SK-N-SH (cell line): ENCODE data around the gene RIT1. TPM values are rescaled to one million over a fixed set of nuclear protein-coding genes. Genes with fewer than 3 reads are reported as not detected.

Experiments used
- CTCF ChIA-PET: fragments of 300-600, 350-600 bp; formaldehyde crosslinking; extraction: SDS; loops from one replicate; lab custom pipeline; 2021; lab: Yijun Ruan, JAX
- POLR2A ChIA-PET: fragments of 350-600 bp; sonication (Branson Sonifier 250); formaldehyde crosslinking; extraction: SDS; loops from one replicate; lab custom pipeline; 2020; ENCODE audit warnings: antibody characterized with exemption, inconsistent platforms; lab: Yijun Ruan, JAX
- DNase-seq: peaks from one replicate; pipeline ENCODE4 v3.0.0; 2012
- H2AFZ ChIP-seq: fragments of 200-600 bp; sonication (generic); 2 replicates; pipeline ENCODE4 v1.8.1; 2016; ENCODE audit warnings: antibody characterized with exemption, mild to moderate bottlenecking, low read depth
- H3F3A ChIP-seq: fragments of 200-600 bp; sonication (generic); replicated peaks from 2 replicates; pipeline ENCODE3; 2016; ENCODE audit warnings: antibody characterized with exemption, mild to moderate bottlenecking; ENCODE audit not compliant: insufficient read depth
- H3K27ac ChIP-seq, 2 experiments: fragments of 200-500 bp in 1 of 2; fragments of 200-600 bp in 1 of 2; sonication (Bioruptor generic) in 1 of 2; sonication (generic), shearing (Covaris generic) in 1 of 2; 2 replicates each; pipeline versions ENCODE4 v1.5.1 to v1.6.1; 2014 to 2016; ENCODE audit warnings: low read depth in 2 of 2, inconsistent platforms in 1 of 2, low read length in 1 of 2, mild to moderate bottlenecking in 1 of 2, mixed read lengths in 1 of 2
- H3K27me3 ChIP-seq: fragments of 200-600 bp; sonication (generic), shearing (Covaris generic); 2 replicates; pipeline ENCODE4 v1.6.1; 2016; ENCODE audit warnings: mixed run types; ENCODE audit not compliant: insufficient read depth
- H3K36me3 ChIP-seq, 2 experiments: fragments of 200-500 bp in 1 of 2; fragments of 200-600 bp in 1 of 2; sonication (Bioruptor generic) in 1 of 2; sonication (generic) in 1 of 2; replicated peaks in 1 of 2; 2 replicates each; pipeline versions ENCODE3 to v1.5.1; 2014 to 2016; ENCODE audit warnings: low read length in 1 of 2, mild to moderate bottlenecking in 1 of 2; ENCODE audit not compliant: insufficient read depth in 2 of 2, control insufficient read depth in 1 of 2
- H3K4me1 ChIP-seq, 2 experiments: fragments of 200-500 bp in 1 of 2; fragments of 200-600 bp in 1 of 2; sonication (Bioruptor generic) in 1 of 2; sonication (generic), shearing (Covaris generic) in 1 of 2; 2 replicates each; pipeline versions ENCODE4 v1.5.1 to v1.6.1; 2014 to 2016; ENCODE audit warnings: low read depth in 1 of 2, low read length in 1 of 2, mixed run types in 1 of 2; ENCODE audit not compliant: insufficient read depth in 2 of 2, control insufficient read depth in 1 of 2
- H3K4me2 ChIP-seq: fragments of 200-600 bp; sonication (generic), shearing (Covaris generic); 2 replicates; pipeline ENCODE4 v1.6.1; 2017; ENCODE audit warnings: mixed run types
- H3K4me3 ChIP-seq, 2 experiments: fragments of 200-500 bp in 1 of 2; fragments of 200-600 bp in 1 of 2; sonication (Bioruptor generic) in 1 of 2; sonication (generic), shearing (Covaris generic) in 1 of 2; 2 replicates each; pipeline versions ENCODE4 v1.5.1 to v1.8.1; 2014 to 2016; ENCODE audit warnings: low read depth in 2 of 2, inconsistent platforms in 1 of 2, low read length in 1 of 2, mild to moderate bottlenecking in 1 of 2, mixed read lengths in 1 of 2, moderate library complexity in 1 of 2
- H3K79me2 ChIP-seq: fragments of 200-600 bp; sonication (generic); 2 replicates; pipeline ENCODE4 v1.8.1; 2017; ENCODE audit warnings: mild to moderate bottlenecking; ENCODE audit not compliant: insufficient read depth
- H3K9ac ChIP-seq: fragments of 200-600 bp; sonication (generic); 2 replicates; pipeline ENCODE4 v1.6.1; 2017; ENCODE audit warnings: mixed run types
- H3K9me2 ChIP-seq: fragments of 200-600 bp; sonication (generic); 2 replicates; pipeline ENCODE4 v1.6.1; 2017; ENCODE audit warnings: mixed run types
- H3K9me3 ChIP-seq: fragments of 200-600 bp; sonication (generic); 2 replicates; pipeline ENCODE4 v1.6.1; 2017; ENCODE audit warnings: mixed run types, mild to moderate bottlenecking, moderate library complexity
- H4K20me1 ChIP-seq: fragments of 200-600 bp; sonication (generic); 2 replicates; pipeline ENCODE4 v1.6.1; 2017; ENCODE audit warnings: mild to moderate bottlenecking, mixed run types; ENCODE audit not compliant: insufficient read depth
- CTCF ChIP-seq: fragments of 200-600 bp; sonication (generic); IDR thresholded peaks from 2 replicates; pipeline ENCODE4 v1.6.1; 2017; ENCODE audit warnings: antibody characterized with exemption, mild to moderate bottlenecking, moderate library complexity
- ELF1 ChIP-seq: IDR thresholded peaks from 2 replicates; pipeline ENCODE4 v1.4.0; 2012
- EP300 ChIP-seq, 2 experiments: IDR thresholded peaks; 2 replicates each; pipeline versions ENCODE4 v1.4.0 to v1.6.1; 2012; ENCODE audit warnings: borderline replicate concordance in 1 of 2, low read depth in 1 of 2, low read length in 1 of 2
- FOXM1 ChIP-seq: IDR thresholded peaks from 2 replicates; pipeline ENCODE4 v1.4.0; 2012; ENCODE audit warnings: low read depth, mild to moderate bottlenecking
- GATA2 ChIP-seq: sonication (generic); formaldehyde crosslinking; IDR thresholded peaks from 2 replicates; pipeline ENCODE4 v1.5.0; 2020; ENCODE audit warnings: mild to moderate bottlenecking, missing genetic modification reagents
- IRF3 ChIP-seq: fragments of 150-350 bp; IDR thresholded peaks from 2 replicates; pipeline ENCODE4 v1.6.1; 2016; ENCODE audit warnings: mild to moderate bottlenecking, low read depth, low read length
- JUND ChIP-seq: IDR thresholded peaks from 2 replicates; pipeline ENCODE4 v1.4.0; 2012
- NFIC ChIP-seq: IDR thresholded peaks from 2 replicates; pipeline ENCODE4 v1.4.0; 2012; ENCODE audit warnings: borderline replicate concordance
- NRF1 ChIP-seq: IDR thresholded peaks from 2 replicates; pipeline ENCODE4 v1.6.1; 2012; ENCODE audit warnings: low read depth, mild to moderate bottlenecking, low read length
- RCOR1 ChIP-seq: fragments of 150-350 bp; IDR thresholded peaks from 2 replicates; pipeline ENCODE4 v1.6.1; 2017; ENCODE audit warnings: antibody characterized with exemption, low read length
- REST ChIP-seq: IDR thresholded peaks from 2 replicates; pipeline ENCODE4 v1.6.1; 2012; ENCODE audit warnings: mild to moderate bottlenecking, low read depth, low read length, moderate library complexity
- RFX5 ChIP-seq: IDR thresholded peaks from 2 replicates; pipeline ENCODE4 v1.6.1; 2012; ENCODE audit warnings: mild to moderate bottlenecking, improper control_type of control experiment, low read length
- RXRA ChIP-seq: IDR thresholded peaks from 2 replicates; pipeline ENCODE4 v1.4.0; 2012; ENCODE audit warnings: low read depth, mild to moderate bottlenecking, borderline replicate concordance
- SMC3 ChIP-seq: IDR thresholded peaks from 2 replicates; pipeline ENCODE4 v1.6.1; 2012; ENCODE audit warnings: low read depth, low read length, improper control_type of control experiment
- TAF1 ChIP-seq: IDR thresholded peaks from 2 replicates; pipeline ENCODE4 v1.6.1; 2012; ENCODE audit warnings: low read depth, mild to moderate bottlenecking, low read length, moderate library complexity, borderline replicate concordance
- TCF12 ChIP-seq: IDR thresholded peaks from 2 replicates; pipeline ENCODE4 v1.4.0; 2012
- ZBTB33 ChIP-seq: IDR thresholded peaks from 2 replicates; pipeline ENCODE4 v1.4.0; 2012; ENCODE audit warnings: low read depth, borderline replicate concordance
- WGBS: methylation state at CpG from one replicate; pipeline ENCODE4 v1.1.6; 2017; ENCODE audit warnings: low lambda C conversion rate; 5-methylcytosine and 5-hydroxymethylcytosine counted together
- polyA plus RNA-seq, 3 experiments: library from polyadenylated mRNA; depleted of rRNA; stranded (reverse); fragments of >200 nt; gene quantifications; 2 replicates each; pipeline ENCODE4 v1.2.3, GENCODE V29; 2012
- TF ChIP-seq, protein P1 (sequence below): IDR thresholded peaks from 2 replicates; pipeline ENCODE4 v1.4.0; 2012; ENCODE audit warnings: low read depth

Gene RIT1
- polyA plus RNA-seq, 1 of the 3 experiments (the other 2 are of a cell fraction) = 28.8 TPM

- DNase-seq = no peak
- H3K4me2 ChIP-seq = no peak overlapping the region
- H3K27ac ChIP-seq = no peak overlapping the region
- 76% methylated on average over 2 of the region's 2 CpGs for WGBS
- H3K4me1 ChIP-seq = peaks cover 0 to 8% of the 10 kb centered on the region in 2 experiments; a peak in 2 of 4 replicates
- no peak overlapping the region for H3K9ac ChIP-seq
- H3K27me3 ChIP-seq = no peaks in the 10 kb centered on the region
- no peak overlapping the region for H2AFZ ChIP-seq
- H3K79me2 ChIP-seq = 0 out of 2 replicates have a peak, but pooled peaks cover 4% of the 10 kb centered on the region
- TF ChIP-seq RFX5 (no peak), GATA2 (CRISPR knock-in tag) (no peak), IRF3 (no peak), NRF1 (no peak)
- H3K36me3 ChIP-seq = peaks cover 12 to 22% of the 10 kb centered on the region in 2 experiments
- H3F3A ChIP-seq = peaks cover 27% of the 10 kb centered on the region
- H3K9me2 ChIP-seq = no peaks in the 10 kb centered on the region
- no peak overlapping the region for H3K4me3 ChIP-seq
- no peaks in the 10 kb centered on the region for H3K9me3 ChIP-seq
- ChIA-PET POLR2A (no interaction called here), CTCF (interaction anchor here (1.5 kb wide), 1 partner anchor 10 kb away, joined by 5 read pairs; no protein-coding TSS in a partner anchor)
- no peaks in the 10 kb centered on the region for H4K20me1 ChIP-seq
Observed at GRCh38 chr1:155882766-155883165, 28.4 kb downstream of the RIT1 start.

DNA sequence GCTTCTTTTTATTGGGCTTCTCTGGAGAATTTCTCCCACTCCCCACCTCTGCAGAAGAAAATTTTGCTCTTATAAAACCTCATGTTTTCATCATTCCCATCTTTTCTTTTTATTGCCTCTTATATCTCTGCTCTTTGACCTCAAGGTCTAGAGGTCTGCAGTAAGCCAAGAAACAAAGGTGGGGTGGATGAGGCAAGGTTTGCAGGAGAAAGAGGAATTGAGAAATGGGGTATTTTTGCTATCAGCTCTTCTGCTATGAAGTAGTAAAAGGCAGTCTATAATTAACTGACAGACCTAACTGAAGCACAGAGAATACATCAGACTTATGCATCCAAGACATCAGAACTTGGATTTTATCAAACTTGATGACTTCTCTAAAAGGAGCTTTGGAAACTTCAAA lies 28.9 kb downstream of the RIT1 start:
- no peak overlapping the region for H3K4me3 ChIP-seq
- H3K27me3 ChIP-seq = no peaks in the 10 kb centered on the region
- CTCF ChIA-PET = interaction anchor here (1.5 kb wide), 1 partner anchor 9 kb away, joined by 5 read pairs; no protein-coding TSS in a partner anchor
- H4K20me1 ChIP-seq = no peaks in the 10 kb centered on the region
- POLR2A ChIA-PET = no interaction called here
- no peak overlapping the region for H3K9ac ChIP-seq
- no peak for DNase-seq
- no peak overlapping the region for H3K4me2 ChIP-seq
- H3K9me2 ChIP-seq = no peaks in the 10 kb centered on the region
- H3K36me3 ChIP-seq = peaks cover 12 to 22% of the 10 kb centered on the region in 2 experiments
- peaks cover 27% of the 10 kb centered on the region for H3F3A ChIP-seq
- no peak overlapping the region for H2AFZ ChIP-seq
- H3K27ac ChIP-seq = no peak overlapping the region
- H3K9me3 ChIP-seq = no peaks in the 10 kb centered on the region
- 0 out of 2 replicates have a peak, but pooled peaks cover 4% of the 10 kb centered on the region for H3K79me2 ChIP-seq
- peaks cover 0 to 8% of the 10 kb centered on the region in 2 experiments; a peak in 2 of 4 replicates for H3K4me1 ChIP-seq
- TF ChIP-seq RCOR1 = no peak
- TF ChIP-seq JUND = no peak
- TF ChIP-seq TAF1 = no peak
- TF ChIP-seq ELF1 = no peak
- TF ChIP-seq EP300 (IDR thresholded peaks at IDR 0.05; ENCODE audit: borderline replicate concordance in 1 of 2, low read depth in 1 of 2, low read length in 1 of 2) = no peak
- TF ChIP-seq ZBTB33 = no peak
- TF ChIP-seq TCF12 = no peak
- TF ChIP-seq CTCF = no peak
- TF ChIP-seq RXRA = no peak
- TF ChIP-seq, protein P1, sequence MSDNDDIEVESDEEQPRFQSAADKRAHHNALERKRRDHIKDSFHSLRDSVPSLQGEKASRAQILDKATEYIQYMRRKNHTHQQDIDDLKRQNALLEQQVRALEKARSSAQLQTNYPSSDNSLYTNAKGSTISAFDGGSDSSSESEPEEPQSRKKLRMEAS = no peak
- TF ChIP-seq NFIC = no peak
- TF ChIP-seq RFX5 = no peak
- TF ChIP-seq SMC3 = no peak
- TF ChIP-seq REST = no peak
- TF ChIP-seq GATA2 (CRISPR knock-in tag) = no peak
- TF ChIP-seq IRF3 = no peak
- TF ChIP-seq FOXM1 = no peak
